Cerebellar cortex (tissue), 1 donor: ENCODE data around the gene IRF4.

ENCODE experiments used
- DNase-seq: peaks from one replicate; pipeline ENCODE4 v3.0.0-alpha.2; 2015; ENCODE audit warnings: low spot score

Gene IRF4

DNA sequence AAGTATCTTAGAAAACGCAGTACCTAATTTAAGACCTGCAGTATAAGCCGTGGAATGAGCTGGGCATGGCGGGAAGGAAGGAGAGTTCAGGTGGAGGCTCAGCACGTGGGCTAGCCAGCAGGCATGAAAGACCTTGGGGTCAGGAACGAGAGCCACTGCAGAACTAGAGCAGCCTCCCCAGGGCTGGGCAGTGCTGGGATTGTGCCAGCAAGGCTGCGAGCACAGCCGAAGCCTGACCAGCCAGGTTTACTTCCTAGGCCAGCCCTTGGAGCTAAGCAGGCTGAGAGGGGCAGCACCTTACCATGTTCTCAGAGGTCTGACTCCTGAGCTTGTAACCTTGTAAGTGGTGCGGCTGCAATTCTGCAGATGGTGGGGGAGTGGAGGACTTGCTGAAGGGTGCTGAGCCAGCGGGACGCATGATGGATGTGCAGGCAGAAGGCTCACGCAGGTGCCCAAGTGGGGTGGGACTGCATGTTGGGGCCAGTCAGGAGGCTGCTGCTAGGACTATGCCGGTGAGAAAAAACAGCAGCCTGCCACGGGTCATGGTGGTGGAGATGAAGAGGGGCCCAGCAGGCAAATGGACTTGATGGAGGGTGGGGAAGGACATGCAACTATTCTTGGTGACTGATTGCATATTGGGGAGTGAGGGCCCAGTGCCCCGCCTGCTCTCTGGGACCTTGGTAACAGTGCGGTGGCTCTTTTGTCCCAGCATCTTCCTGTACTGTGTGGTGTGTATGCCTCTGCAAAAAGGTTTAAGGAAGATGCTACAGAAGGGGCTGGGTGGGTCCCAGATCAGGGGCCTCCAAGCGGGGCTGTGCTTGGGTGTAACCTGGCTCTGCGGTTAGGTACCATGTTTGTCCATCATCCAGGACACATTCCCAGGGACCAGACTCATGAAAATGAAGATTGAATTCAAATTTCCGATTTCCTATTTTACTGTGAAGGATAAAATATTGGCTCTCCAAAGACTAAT lies 37.6 kb upstream of the IRF4 start:
- no peak for DNase-seq

DNA sequence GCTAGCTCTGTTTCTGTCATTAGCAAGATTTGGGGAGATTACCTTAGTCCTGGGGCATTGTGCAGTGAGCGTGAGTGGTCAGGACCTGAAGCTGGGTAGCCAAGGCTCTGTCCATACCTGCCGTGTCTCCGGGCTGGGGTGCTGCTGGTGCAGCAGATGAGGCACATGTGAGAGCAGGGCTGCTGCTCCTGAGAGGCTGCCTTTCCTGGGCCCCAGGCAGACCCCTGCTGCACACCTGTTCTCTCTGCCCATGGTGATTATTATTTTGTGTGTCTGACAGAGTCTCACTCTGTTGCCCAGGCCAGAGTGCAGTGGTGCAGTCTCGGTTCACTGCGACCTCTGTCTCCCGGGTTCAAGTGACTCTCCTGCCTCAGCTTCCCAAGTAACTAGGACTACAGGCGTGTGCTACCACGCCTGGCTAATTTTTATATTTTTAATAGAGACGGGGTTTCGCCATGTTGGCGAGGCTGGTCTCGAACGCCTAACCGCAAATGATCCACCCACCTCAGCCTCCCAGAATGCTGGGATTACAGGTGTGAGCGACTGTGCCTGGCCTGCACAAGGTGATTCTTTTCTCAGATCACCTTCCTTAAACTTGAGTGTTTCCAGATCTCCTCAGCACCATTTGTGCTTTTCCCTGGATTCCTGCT lies 36.8 kb upstream of the IRF4 start:
- no peak for DNase-seq

DNA sequence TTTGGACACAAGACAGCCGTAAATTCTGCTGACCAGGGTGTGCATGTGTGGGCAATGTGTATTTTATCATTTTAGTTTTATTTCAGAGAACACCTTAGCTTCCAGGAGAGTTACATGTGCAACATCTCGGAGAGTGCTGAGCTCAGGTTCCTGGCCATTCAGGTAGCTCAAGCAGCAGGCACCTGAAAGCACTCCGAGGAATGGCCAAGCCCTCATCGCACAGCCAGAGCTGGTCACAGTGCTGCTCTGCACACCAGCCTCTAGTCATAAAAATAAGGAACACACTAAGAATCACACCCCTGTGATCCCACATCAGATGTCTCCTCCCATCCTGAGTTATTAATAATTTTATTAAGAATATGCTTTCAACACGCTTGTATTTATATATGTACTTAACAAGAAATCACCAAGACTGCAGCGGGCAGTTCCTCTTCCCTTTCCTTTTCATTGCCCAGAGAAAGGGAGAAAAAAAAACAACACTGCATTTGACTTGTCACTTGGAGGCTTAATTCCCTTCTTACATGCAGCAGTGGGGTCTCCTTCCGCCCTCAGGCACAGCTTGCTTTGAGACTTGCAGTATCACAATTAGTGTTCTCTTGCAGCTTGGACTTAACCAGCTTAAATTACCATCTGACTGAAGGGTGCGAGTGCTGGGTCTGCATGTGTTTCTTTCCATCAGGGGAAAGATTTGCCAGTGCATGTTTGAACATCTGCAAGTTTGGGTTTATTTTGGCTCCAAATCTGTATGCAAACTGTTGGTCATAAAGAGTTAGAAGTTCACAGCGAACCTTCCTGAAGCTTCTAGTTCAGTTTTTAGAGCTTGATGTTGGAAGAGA lies 36.0 kb upstream of the IRF4 start:
- no peak for DNase-seq

DNA sequence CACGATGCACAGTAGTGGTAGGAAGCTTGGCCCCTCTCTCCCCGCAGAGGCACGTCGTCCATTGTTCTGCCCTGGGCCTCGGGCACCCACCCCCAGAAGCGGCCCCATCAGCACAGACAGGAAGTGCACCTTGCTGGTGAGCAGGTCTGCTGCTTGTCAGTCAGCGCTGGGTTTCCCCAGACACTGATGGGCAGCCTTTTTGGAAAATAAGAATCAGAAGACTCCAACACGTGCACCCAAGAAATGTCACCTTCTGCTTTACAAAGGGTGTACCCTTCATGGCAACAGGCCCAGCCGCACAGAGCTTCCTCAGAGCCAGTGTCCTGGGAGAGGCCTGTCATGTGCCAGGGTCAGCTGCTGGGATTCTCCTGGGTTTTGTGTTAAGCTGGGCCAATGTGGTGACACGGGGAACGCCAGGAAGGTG lies 34.7 kb upstream of the IRF4 start:
- no peak for DNase-seq

DNA sequence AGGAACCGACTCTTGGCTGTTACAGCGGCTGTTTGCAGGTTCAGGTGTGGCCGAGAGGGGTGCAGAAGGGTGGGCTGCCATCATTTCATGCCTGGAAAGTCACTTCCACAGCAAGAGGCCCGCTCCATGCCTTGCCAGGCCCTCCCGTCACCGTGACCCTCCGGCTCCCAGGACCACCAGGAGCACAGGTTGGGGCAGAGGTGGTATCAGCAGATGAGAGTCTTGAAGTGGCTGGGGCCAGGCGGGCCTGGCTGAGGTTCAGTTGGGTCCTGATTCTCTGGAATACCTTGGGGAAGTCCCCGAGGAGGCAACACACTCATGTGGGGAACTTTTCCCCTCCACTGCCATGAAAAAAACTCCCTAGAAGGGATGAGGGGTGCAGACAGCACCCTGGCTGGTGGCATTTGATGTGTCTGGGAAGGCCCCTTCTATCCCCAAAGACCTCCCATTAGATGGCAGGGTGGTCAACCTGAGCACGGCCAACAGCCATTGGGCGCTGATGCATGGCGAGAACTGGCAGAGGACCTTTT lies 34.2 kb upstream of the IRF4 start:
- DNase-seq: no peak

DNA sequence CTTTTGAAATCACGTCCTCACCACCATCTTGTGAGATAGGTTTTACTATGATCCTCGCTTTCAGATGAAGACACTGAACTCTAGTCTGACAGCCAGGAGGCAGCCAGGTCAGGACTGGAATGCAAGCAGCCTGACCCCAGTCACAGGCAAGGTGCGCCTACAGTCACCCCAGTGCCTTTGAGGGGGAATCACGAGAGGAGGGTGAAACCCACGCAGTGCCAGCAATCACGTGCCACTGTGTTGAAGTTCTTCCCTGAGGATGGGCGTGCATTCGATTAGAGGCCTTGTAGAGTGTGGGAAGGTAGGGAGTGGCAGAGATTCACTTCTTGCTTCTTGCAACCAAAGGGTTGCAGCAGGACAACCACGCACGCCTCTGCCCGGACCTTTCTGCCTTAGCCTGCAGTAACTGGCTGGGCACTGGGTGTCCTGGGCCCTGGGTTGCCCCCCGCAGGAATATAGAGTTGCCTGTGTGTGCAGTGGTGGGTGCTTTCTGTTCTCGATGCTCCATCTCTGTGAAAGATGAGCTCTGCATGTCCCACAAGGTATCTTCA lies 33.7 kb upstream of the IRF4 start:
- no peak for DNase-seq

DNA sequence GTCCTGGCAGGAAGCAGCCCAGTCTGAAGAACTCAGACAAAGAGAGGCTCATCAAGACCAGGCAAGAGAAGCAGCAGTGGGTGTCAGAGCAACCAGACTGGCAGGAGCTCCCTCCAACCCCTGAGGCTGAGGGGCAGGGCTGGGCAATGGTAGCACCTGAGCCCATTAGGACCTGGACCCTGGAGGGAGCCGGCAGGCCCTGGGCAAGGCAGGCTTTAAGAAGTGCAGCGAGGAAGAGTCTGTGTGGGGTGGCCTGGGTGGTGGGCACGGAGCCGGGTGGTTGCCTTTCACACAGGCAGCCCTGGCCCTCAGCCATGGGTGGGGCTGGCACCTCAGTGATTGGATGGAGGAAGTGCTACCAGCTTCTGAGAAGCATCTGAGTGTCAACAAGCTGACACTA lies 33.1 kb upstream of the IRF4 start:
- no peak for DNase-seq

DNA sequence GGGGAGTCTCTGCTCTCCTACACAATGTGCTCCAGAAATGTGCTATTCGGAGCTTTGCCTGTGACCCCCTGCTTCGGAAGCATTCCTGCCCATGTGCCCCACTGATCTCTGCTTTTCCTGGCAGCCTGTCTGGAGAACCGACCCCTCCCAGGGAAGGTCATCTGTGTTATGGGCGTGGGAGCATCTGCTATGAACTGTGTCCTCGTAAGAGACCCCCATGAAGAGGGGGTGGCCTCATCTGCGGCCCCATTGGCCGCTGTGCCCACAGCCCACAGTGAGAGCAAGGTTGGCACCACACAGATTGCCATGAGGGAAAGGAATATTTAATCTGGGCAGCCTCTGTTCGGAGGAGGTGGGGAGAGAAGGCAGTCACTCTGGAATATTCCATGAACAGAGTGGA lies 32.7 kb upstream of the IRF4 start:
- no peak for DNase-seq

DNA sequence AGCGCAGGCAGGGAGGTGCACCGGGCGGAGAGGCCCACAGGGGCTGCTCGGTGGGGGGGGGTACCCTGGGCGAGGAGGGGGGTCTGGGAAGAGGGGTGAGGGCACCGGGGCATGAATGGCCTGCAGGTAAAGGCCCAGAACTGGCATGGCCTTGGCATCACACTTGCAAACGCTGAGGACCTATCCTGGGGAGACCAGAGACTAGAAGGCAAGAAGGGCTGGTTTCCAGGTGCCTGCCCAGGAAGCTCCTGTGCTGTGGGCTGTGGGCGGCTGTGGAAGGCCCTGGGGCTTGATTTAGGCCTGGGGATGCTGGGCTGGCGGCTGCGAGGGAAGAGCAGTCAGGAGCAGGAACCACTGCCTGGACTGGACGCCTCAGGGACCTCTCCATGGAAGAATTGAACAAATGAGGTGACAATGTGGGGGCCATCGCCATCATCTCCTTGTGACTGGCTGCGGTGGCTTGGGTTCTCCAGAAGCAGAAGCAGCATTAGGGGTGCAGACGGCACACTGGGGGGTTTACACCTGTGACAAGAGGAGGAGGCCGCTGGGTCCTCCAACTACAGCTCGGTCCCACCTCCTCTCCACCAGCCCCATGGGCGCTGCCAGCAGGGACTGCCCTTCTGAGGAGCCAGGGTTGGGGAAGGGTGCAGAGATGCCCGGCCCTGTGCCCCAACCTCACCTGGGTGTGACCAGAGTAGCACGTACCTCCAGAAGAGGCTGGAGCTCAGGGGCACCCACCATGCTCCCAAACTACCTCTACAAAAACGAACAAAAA lies 32.1 kb upstream of the IRF4 start:
- no peak for DNase-seq

DNA sequence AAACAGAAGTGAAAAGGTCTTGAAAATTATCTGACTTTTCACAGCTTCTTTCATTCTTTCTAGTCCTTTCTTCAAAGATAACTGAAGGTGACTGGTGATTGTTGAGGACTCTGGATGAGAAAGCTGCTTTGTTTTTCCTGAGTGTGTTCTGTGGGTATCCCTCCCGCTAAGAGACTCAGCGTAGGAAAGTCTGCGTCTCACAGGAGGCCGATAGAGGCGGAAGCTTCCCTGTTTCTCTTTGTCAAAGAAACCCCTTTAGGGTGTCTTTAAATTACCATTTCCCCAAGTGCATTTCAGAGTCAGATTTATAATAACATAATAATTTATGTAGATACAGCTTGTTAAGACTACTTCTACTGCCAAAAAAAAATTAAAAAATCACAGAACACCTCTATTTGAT lies 31.2 kb upstream of the IRF4 start:
- DNase-seq: no peak

DNA sequence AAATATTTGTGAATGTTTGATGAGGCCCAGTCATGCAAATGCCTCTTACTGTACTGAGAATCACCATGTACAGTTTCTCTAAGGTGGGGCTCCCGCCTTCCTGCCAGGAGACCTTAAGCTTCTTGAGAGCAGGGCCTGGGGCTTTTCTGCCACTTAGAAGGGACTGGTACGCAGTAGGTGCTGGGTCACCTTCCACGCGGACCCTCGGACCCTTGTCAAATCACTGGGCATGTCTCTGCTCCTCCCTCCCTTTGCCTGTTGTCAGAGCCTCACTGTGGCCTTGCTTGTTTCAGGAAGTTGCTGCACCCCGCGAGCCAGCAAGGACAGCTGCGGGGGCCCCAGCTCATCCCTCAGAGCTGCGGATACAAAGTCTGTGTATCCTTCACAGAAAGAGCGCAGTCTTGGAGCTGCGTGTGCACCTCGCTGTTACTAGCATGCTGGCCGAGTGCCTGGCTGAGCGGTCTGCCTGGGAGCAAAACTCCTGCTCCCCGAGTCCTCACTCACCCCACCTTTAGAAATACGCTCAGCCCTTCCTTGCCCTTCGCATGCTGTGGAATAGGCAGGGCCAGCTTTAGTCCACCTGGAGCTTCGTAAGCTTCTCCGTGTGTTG lies 30.7 kb upstream of the IRF4 start:
- DNase-seq: no peak

DNA sequence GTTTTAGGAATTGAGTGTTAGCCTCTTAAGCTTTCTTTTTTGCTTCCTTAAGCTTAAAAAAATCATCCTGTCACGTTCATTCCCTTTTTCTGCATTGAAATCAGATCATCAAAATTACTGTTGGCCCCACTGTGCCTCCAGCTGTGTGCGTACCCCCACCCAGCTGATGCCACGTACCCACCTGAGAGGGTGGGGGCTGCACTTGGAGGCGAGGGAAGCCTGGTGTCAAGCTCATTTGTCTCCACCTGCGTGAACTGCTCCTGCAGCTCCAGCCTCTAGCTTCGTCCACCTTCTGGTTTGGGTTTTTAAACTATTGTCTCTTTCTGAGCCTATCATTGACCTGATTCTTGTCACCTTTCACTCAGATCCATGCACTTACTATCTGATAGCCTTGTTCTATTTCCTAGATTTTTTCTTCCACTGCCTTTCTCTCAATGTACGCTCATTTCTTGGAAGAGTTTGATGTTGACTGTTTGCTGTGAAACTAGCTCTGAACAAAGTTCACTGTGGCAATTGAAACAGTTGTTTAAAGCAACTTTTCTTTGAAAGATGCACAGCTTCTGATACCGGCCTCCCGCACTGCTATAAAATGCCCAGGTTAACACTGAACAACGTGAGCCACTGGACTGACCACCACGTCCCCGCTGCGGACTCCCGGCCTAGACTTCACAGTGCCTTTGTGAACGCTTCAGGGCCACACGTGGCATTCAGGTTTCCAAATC lies 30.0 kb upstream of the IRF4 start:
- no peak for DNase-seq

DNA sequence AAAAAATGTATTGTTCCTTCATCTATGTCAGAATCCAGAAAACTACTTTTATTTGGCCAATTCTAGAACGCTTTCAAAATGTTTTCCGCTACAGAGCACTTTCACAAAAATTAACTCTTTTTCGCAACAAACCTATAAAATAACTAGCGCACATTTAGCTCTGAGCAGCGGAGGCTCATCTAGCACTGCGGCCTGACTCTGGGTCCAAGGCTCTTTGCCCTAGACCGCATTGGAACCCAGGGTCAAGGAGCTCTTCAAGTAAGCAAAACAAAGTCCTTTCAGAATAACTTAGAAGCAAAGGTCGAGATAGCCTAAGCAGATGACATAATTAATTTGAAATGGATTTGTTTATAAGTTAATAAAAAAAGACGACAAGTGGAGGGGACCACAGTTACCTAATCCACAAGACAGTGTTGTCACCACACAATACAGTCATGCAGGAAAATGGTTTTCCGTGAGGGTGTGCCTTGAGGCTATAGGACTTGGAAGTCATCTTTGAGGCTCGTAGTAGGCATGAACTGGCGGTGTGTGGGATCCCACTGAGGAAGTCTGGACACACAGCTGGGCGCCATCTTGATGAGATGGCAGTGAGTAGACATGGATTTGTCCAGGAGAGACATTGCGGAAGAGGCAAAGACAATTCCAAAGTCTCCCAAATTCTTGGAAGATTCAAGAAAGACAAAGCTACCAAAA lies 29.2 kb upstream of the IRF4 start:
- no peak for DNase-seq

DNA sequence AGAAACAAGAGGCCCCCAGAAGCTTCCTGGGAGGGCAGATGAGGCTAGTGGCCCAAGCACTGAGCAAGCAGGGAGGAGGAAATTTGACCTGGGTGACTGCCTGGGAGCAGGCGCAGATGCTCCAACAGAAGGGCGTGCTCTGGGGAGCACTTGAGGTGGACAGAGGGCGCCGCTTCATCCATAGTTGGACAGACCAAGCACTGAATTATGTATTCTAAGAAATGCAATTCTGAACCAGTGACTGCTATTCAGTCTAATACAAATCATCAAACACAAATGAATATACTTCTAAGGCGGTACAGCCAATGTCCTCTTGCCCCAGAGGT lies 28.7 kb upstream of the IRF4 start:
- no peak for DNase-seq

DNA sequence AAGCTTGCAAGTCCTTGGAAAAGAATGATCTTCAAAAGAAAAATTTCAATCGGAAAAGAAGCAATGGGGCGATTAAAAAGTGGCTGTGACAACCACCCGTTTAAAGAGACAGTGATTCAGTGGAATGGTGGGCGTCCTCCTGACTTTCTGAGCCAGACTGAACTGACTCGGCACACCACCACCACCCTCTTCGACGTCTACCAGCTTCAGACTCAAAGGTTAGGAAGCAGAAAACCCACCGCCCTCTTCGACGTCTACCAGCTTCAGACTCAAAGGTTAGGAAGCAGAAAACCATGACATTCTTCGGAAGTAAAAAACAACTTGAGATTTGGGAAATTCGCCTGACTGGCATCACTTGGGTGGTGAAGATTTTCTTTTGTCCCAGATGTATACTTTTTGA lies 28.3 kb upstream of the IRF4 start:
- no peak for DNase-seq

DNA sequence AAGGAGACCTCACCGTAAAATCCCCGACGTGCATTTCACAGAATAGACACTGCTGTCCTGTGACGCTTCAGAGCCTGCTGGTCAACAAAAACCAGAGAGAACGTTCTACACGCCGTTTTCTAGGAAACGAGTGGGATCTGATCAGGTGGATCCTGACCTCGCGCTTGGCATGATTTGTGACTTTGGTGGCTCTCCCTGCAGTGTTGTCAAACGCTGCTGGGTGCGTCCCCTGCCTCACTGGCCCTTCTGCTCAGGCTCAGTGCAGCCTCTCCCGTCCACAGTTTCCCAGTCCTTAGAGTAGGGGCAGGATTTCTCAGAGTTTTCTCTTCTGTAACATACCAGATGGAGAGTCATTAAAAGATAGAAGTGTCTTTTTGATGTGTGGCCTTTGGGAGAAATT lies 27.6 kb upstream of the IRF4 start:
- DNase-seq: no peak

DNA sequence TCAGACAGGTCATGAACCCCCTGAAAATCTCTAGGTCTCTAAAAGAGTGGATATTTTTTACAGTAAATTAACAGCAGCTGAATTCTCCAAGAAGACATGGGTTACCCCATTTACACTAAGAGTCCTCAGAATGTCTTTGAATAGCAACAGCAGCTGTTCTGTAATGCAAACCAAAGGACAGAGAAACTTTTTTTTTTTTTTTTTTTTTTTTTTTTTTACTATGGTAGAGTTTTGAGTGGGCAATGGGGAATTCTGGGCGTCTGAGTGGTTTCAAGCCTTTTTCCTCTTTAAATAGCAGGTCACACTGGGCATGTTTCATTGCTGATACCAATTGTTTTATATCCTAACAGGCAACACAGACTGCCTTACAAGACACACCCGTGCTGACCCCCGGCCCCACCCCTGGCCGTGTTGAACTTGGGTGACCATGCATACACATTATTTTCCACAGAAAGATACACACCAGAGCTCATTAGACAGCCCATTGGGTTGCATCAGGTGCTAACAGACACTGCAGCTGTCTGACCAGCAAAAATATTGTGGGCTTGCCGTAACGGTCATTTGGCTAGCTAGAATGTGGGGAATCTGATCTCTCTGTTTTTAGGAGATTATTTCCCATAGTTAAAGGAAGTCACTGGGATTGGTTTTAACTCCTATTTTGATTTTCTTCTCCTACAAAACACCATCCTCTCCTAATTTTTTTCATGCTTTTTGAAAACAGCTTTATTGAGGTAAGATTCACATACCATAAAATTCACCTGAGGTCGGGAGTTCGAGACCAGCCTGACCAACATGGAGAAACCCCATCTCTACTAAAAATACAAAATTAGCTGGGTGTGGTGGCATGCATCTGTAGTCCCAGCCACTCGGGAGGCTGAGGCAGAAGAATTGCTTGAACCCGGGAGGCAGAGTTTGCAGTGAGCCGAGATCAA lies 26.7 kb upstream of the IRF4 start:
- no peak for DNase-seq

DNA sequence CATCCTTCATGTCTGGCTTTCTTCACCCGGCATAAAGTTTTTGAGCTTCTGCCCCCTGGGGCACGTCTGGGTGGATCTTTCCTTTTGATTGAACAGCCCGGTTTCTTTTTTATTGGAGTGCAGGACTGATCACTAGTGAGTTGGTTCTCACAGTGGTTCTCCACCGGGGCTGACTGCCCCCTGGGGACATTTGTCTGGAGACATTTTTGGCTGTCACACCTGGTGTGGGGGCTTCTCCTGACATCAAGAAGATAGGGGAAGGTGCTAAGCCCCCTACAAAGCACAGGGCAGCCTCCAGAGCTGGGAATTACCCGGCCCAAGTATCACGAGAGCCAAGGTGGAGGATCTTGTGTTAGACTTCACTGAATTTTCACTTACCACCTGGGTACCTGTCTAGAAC lies 25.7 kb upstream of the IRF4 start:
- DNase-seq: no peak
